HepG2 (cell line): ENCODE measurements around the gene SWI5. TPM values are rescaled to one million over a fixed set of nuclear protein-coding genes. Genes with fewer than 3 reads are reported as not detected.

ENCODE experiments used
- ATAC-seq: fragments of 200-7000 bp; cut with Tn5 transposase; 3 replicates; pipeline ENCODE4 v1.9.1; 2020; ENCODE audit warnings: mild to moderate bottlenecking, moderate library complexity
- BruUV-seq: library from RNA; stranded (reverse); fragments of 400-500 nt; replicated peaks from 2 replicates; lab custom pipeline; 2021; lab: Mats Ljungman, UMichigan
- CTCF ChIA-PET: fragments of 300-600 bp; formaldehyde crosslinking; extraction: SDS; loops from one replicate; lab custom pipeline; 2021; ENCODE audit warnings: low total read pairs, inconsistent platforms, low intra/inter-chr PET ratio; lab: Yijun Ruan, JAX
- POLR2A ChIA-PET: fragments of 350-600 bp; sonication (Branson Sonifier 250); formaldehyde crosslinking; loops from one replicate; lab custom pipeline; 2020; ENCODE audit warnings: antibody characterized with exemption, inconsistent platforms; lab: Yijun Ruan, JAX
- DNase-seq: peaks from one replicate; pipeline ENCODE4 v3.0.0-alpha.2; 2015; ENCODE audit warnings: low spot score
- FAIRE-seq: peaks from 3 replicates; lab custom pipeline; 2011; peaks lifted over from hg19 to GRCh38; lab: Jason Lieb, UNC
- H2AFZ ChIP-seq: one replicate; pipeline ENCODE4 v1.6.1; 2011; ENCODE audit warnings: low read length, inconsistent platforms
- H3K27ac ChIP-seq: fragments of 300-600 bp; 3 replicates; pipeline ENCODE4 v1.8.0; 2011; ENCODE audit warnings: mixed run types, mild to moderate bottlenecking, mixed read lengths, low read length, inconsistent platforms; ENCODE audit not compliant: insufficient read depth; ENCODE audit errors: extremely low read length
- H3K27me3 ChIP-seq, 2 experiments: fragments of 200-600 bp in 1 of 2; 2 replicates in 1 of 2; 3 replicates in 1 of 2; pipeline versions ENCODE4 v1.6.0 to v1.8.0; 2011; ENCODE audit warnings: low read length in 2 of 2, mild to moderate bottlenecking in 2 of 2, moderate library complexity in 2 of 2, inconsistent platforms in 1 of 2; ENCODE audit not compliant: insufficient read depth in 2 of 2, control insufficient read depth in 1 of 2
- H3K36me3 ChIP-seq, 2 experiments: fragments of 200-600 bp in 1 of 2; replicated peaks in 1 of 2; 2 replicates in 1 of 2; 3 replicates in 1 of 2; pipeline versions ENCODE4 v1.5.1 to v1.8.0; 2011; ENCODE audit warnings: low read length in 2 of 2, inconsistent platforms in 1 of 2; ENCODE audit not compliant: insufficient read depth in 2 of 2, control insufficient read depth in 1 of 2
- H3K4me1 ChIP-seq: 2 replicates; pipeline ENCODE4 v1.5.1; 2012; ENCODE audit warnings: low read length, inconsistent platforms; ENCODE audit not compliant: insufficient read depth
- H3K4me2 ChIP-seq: 2 replicates; pipeline ENCODE4 v1.6.0; 2011; ENCODE audit warnings: low read depth, low read length, inconsistent platforms
- H3K4me3 ChIP-seq, 3 experiments: fragments of 200-600 bp in 1 of 3; sonication (generic), shearing (Covaris generic) in 1 of 3; replicated peaks in 1 of 3; 2 replicates each; pipeline ENCODE4 v1.5.1; 2011 to 2016; ENCODE audit warnings: low read length in 3 of 3, inconsistent platforms in 2 of 3, low read depth in 2 of 3, mild to moderate bottlenecking in 2 of 3, control low read depth in 1 of 3, mixed read lengths in 1 of 3; ENCODE audit not compliant: insufficient read depth in 1 of 3
- H3K79me2 ChIP-seq: one replicate; pipeline ENCODE4 v1.6.1; 2011; ENCODE audit warnings: low read length, inconsistent platforms; ENCODE audit not compliant: insufficient read depth
- H3K9ac ChIP-seq: 2 replicates; pipeline ENCODE4 v1.6.0; 2011; ENCODE audit warnings: mild to moderate bottlenecking, low read depth, low read length, inconsistent platforms; ENCODE audit not compliant: insufficient read depth
- H3K9me3 ChIP-seq: 2 replicates; pipeline ENCODE4 v1.5.1; 2012; ENCODE audit warnings: mild to moderate bottlenecking, low read length
- H4K20me1 ChIP-seq: 2 replicates; pipeline ENCODE4 v1.6.0; 2011; ENCODE audit warnings: inconsistent platforms, mild to moderate bottlenecking, low read length, moderate library complexity; ENCODE audit not compliant: insufficient read depth
- CC2D1A ChIP-seq: sonication (generic); formaldehyde crosslinking; IDR thresholded peaks from 2 replicates; pipeline ENCODE4 v1.8.1; 2023; ENCODE audit warnings: mild to moderate bottlenecking, missing genetic modification reagents
- KLF9 ChIP-seq: IDR thresholded peaks from 2 replicates; pipeline ENCODE4 v1.6.1; 2016; ENCODE audit warnings: low read depth
- MAZ ChIP-seq, 2 experiments: sonication (generic) in 1 of 2; formaldehyde crosslinking in 1 of 2; IDR thresholded peaks; 2 replicates each; pipeline versions ENCODE4 v1.5.0 to v1.6.1; 2012 to 2020; ENCODE audit warnings: low read depth in 2 of 2, mild to moderate bottlenecking in 2 of 2, borderline replicate concordance in 1 of 2, improper control_type of control experiment in 1 of 2, low read length in 1 of 2, missing genetic modification reagents in 1 of 2, moderate library complexity in 1 of 2
- MIXL1 ChIP-seq: IDR thresholded peaks from 2 replicates; pipeline ENCODE4 v1.6.1; 2016
- RBFOX2 ChIP-seq: fragments of 200-400 bp; formaldehyde crosslinking; IDR thresholded peaks from 2 replicates; pipeline ENCODE4 v1.6.1; 2017; ENCODE audit warnings: low read depth, mild to moderate bottlenecking, low read length
- RBM22 ChIP-seq: fragments of 200-400 bp; formaldehyde crosslinking; optimal IDR thresholded peaks from 2 replicates; pipeline ENCODE3; 2017; ENCODE audit warnings: mild to moderate bottlenecking, low read length, moderate library complexity
- SKIL ChIP-seq: sonication (generic); formaldehyde crosslinking; IDR thresholded peaks from 2 replicates; pipeline ENCODE4 v1.8.0; 2022; ENCODE audit warnings: missing genetic modification reagents, mild to moderate bottlenecking, moderate library complexity, borderline replicate concordance
- SMC3 ChIP-seq: IDR thresholded peaks from 2 replicates; pipeline ENCODE4 v1.6.1; 2011; ENCODE audit warnings: low read length, improper control_type of control experiment
- XRCC5 ChIP-seq: fragments of 200-400 bp; formaldehyde crosslinking; optimal IDR thresholded peaks from 2 replicates; pipeline ENCODE3; 2017; ENCODE audit warnings: mild to moderate bottlenecking, low read length
- ZBTB33 ChIP-seq: sonication (generic); formaldehyde crosslinking; IDR thresholded peaks from 2 replicates; pipeline ENCODE4 v1.4.0; 2020; ENCODE audit warnings: missing genetic modification reagents
- ZNF468 ChIP-seq: sonication (generic); formaldehyde crosslinking; IDR thresholded peaks from 2 replicates; pipeline ENCODE4 v1.8.0; 2022; ENCODE audit warnings: mild to moderate bottlenecking, moderate library complexity, missing genetic modification reagents
- ZNF557 ChIP-seq: sonication (generic); formaldehyde crosslinking; IDR thresholded peaks from 2 replicates; pipeline ENCODE4 v1.4.0; 2020; ENCODE audit warnings: missing genetic modification reagents
- ZNF768 ChIP-seq: sonication (generic); formaldehyde crosslinking; IDR thresholded peaks from 2 replicates; pipeline ENCODE4 v1.4.0; 2020; ENCODE audit warnings: missing genetic modification reagents
- WGBS: methylation state at CpG from one replicate; pipeline ENCODE4 v1.1.6; 2017; ENCODE audit warnings: low lambda C conversion rate; 5-methylcytosine and 5-hydroxymethylcytosine counted together
- in situ Hi-C: cut with HindIII; loops from 2 replicates; pipeline ENCODE4 v1.10.0; 2017; ENCODE audit warnings: low pct_unique_long_range_greater_than_20kb; ENCODE audit not compliant: extremely low pct_ligation_motif_present
- intact Hi-C: fragments of 100-400 bp; cut with micrococcal nuclease; formaldehyde crosslinking; loops from one replicate; pipeline ENCODE4 v1.10.0; 2022; ENCODE audit not compliant: unreplicated experiment
- polyA plus RNA-seq, 8 experiments: library from polyadenylated mRNA; depleted of rRNA in 3 of 8; stranded (reverse) in 7 of 8; unstranded in 1 of 8; fragments of >200 nt; fragmentation: Illumina TruSeq in 4 of 8; extraction: Trizol in 4 of 8; gene quantifications; 2 replicates each; pipeline versions ENCODE4 v1.2.1 to v1.2.3, GENCODE V29; 2011 to 2016; ENCODE audit warnings: low read depth in 4 of 8, missing spikeins in 1 of 8, mixed read lengths in 1 of 8; ENCODE audit not compliant: insufficient read depth in 1 of 8
- total RNA-seq, 5 experiments: library from RNA; depleted of rRNA; stranded (reverse); fragments of >200 nt; fragmentation: Illumina TruSeq; extraction: Trizol; gene quantifications; 2 replicates each; pipeline ENCODE4 v1.2.3, GENCODE V29; 2016; ENCODE audit warnings: low read depth in 1 of 5
- TF ChIP-seq, protein P1 (sequence below): sonication (generic); formaldehyde crosslinking; IDR thresholded peaks from 2 replicates; pipeline ENCODE4 v1.5.0; 2020; ENCODE audit warnings: mild to moderate bottlenecking, missing genetic modification reagents, moderate library complexity
- TF ChIP-seq, protein P2 (sequence below): sonication (generic); formaldehyde crosslinking; conservative IDR thresholded peaks from 2 replicates; pipeline ENCODE4 v1.5.0; 2020; ENCODE audit warnings: missing genetic modification reagents

Gene SWI5
- total and polyA plus RNA-seq, 2 of the 13 experiments (the other 11 are each of a cell fraction or from before 2014, with no cell fraction given), result 39.2 to 41.0 TPM

- Histone ChIP-seq H3K4me3 (no peak overlapping the region), H4K20me1 (no peaks in the 10 kb centered on the region), H3K36me3 (peaks cover 21 to 32% of the 10 kb centered on the region in 2 experiments; a peak in 4 of 5 replicates), H3K4me1 (peaks cover 12% of the 10 kb centered on the region), H3K9ac (no peak overlapping the region), H3K79me2 (no peaks in the 10 kb centered on the region), H3K4me2 (no peak overlapping the region), H2AFZ (no peak overlapping the region), H3K9me3 (no peaks in the 10 kb centered on the region), H3K27ac (no peak overlapping the region), H3K27me3 (no peaks in the 10 kb centered on the region; a peak in 1 of 5 replicates)
- 68% methylated on average over 17 of the region's 18 CpGs for WGBS
- ChIA-PET CTCF (no interaction called here), POLR2A (interaction anchor here (1.0 kb wide), 2 partner anchors 10 to 21 kb away, joined by 5 to 8 read pairs; partner anchors contain the start of genes GOLGA2 and SWI5)
- no TSS peak for BruUV-seq
- DNase-seq (peak; percentile 51), FAIRE-seq (no peak), ATAC-seq (peak; percentile 84)
- intact Hi-C loops, result no loop called here
- in situ Hi-C loops, result no loop called here
- TF ChIP-seq ZNF468 (0 out of 2 replicates have a peak, but pooled peaks have one; percentile 15), SMC3 (0 out of 2 replicates have a peak, but pooled peaks have one; percentile 24), ZBTB33 (CRISPR knock-in tag) (0 out of 2 replicates have a peak, but pooled peaks have one; percentile 24), KLF9 (CRISPR knock-in tag) (no peak), XRCC5 (peak; percentile 87), CC2D1A (CRISPR knock-in tag) (no peak), MIXL1 (CRISPR knock-in tag) (0 out of 2 replicates have a peak, but pooled peaks have one; percentile 55), SKIL (CRISPR knock-in tag) (no peak), MAZ (IDR thresholded peaks at IDR 0.05; ENCODE audit: borderline replicate concordance, low read depth, low read length) (0 out of 2 replicates have a peak, but pooled peaks have one; percentile 25), MAZ (CRISPR knock-in tag; IDR thresholded peaks at IDR 0.05; ENCODE audit: low read depth) (no peak), ZNF768 (CRISPR knock-in tag) (0 out of 2 replicates have a peak, but pooled peaks have one; percentile 18), ZNF557 (CRISPR knock-in tag) (0 out of 2 replicates have a peak, but pooled peaks have one; percentile 36), RBM22 (peak; percentile 55), RBFOX2 (0 out of 2 replicates have a peak, but pooled peaks have one; percentile 23)
- TF ChIP-seq, protein P1, sequence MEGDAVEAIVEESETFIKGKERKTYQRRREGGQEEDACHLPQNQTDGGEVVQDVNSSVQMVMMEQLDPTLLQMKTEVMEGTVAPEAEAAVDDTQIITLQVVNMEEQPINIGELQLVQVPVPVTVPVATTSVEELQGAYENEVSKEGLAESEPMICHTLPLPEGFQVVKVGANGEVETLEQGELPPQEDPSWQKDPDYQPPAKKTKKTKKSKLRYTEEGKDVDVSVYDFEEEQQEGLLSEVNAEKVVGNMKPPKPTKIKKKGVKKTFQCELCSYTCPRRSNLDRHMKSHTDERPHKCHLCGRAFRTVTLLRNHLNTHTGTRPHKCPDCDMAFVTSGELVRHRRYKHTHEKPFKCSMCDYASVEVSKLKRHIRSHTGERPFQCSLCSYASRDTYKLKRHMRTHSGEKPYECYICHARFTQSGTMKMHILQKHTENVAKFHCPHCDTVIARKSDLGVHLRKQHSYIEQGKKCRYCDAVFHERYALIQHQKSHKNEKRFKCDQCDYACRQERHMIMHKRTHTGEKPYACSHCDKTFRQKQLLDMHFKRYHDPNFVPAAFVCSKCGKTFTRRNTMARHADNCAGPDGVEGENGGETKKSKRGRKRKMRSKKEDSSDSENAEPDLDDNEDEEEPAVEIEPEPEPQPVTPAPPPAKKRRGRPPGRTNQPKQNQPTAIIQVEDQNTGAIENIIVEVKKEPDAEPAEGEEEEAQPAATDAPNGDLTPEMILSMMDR (CRISPR knock-in tag), result peak; percentile 80
- TF ChIP-seq, protein P2, sequence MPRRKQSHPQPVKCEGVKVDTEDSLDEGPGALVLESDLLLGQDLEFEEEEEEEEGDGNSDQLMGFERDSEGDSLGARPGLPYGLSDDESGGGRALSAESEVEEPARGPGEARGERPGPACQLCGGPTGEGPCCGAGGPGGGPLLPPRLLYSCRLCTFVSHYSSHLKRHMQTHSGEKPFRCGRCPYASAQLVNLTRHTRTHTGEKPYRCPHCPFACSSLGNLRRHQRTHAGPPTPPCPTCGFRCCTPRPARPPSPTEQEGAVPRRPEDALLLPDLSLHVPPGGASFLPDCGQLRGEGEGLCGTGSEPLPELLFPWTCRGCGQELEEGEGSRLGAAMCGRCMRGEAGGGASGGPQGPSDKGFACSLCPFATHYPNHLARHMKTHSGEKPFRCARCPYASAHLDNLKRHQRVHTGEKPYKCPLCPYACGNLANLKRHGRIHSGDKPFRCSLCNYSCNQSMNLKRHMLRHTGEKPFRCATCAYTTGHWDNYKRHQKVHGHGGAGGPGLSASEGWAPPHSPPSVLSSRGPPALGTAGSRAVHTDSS (CRISPR knock-in tag), result no peak
Observed at GRCh38 chr9:128254855-128255759, 21.0 kb upstream of the SWI5 start.
